ENCODE data around the gene ZWILCH.
A peak's percentile ranks its signal among the peaks of the same experiment; 100 is the strongest.

ZWILCH gene

DNA sequence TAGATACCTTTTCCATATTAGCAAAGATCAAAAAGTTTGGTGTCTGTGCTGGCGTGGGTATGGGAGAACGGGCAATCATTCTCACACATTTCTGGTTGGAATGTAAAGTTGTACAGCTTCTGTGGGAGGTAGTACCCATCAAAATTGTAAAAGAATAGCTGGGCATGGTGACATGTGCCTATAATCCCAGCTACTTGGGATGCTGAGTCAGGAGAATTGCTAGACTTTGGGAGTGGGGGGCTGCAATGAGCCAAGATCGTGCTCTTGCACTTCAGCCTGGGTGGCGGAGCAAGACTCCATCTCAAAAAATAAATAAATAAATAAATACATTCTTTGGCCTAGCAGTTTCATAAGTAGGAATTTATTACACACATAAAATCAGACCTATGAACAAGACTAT is 37.8 kb downstream of the ZWILCH start:
- Histone ChIP-seq H2AFZ (ENCODE audit: low read length, unreplicated experiment) (no peak overlapping the region), H3K4me1 (ENCODE audit: control insufficient read depth, insufficient read depth, low read length, unreplicated experiment) (no peaks in the 10 kb centered on the region), H3K27ac (ENCODE audit: low read depth, low read length) (no peak overlapping the region), H3K4me3 (ENCODE audit: low read depth, low read length) (no peak overlapping the region), H3K27me3 (ENCODE audit: insufficient read depth, low read length) (no peaks in the 10 kb centered on the region), H3K79me2 (ENCODE audit: control insufficient read depth, insufficient read depth, low read length, unreplicated experiment) (no peaks in the 10 kb centered on the region), H3K36me3 (ENCODE audit: insufficient read depth, low read length) (peaks cover 25% of the 10 kb centered on the region)

DNA sequence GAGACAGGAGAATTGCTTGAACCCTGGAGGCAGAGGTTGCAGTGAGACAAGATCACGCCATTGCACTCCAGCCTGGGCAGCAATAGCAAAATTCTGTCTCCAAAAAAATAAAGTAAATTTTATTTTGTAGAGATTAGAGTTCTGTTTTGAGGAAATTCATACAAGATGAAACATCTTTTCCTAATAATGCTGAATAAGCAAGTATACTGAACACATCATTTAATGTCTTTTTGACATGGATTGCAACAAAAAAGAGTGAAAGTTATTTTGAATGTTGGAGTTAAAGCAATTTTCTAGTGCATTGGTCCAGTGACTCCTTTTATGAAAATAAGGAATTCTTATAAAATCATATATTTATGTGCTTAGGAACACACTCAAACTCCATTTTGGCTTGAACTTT is 40.1 kb downstream of the ZWILCH start:
- Histone ChIP-seq H3K4me3 (ENCODE audit: low read depth, low read length) (no peak overlapping the region), H2AFZ (ENCODE audit: low read length, unreplicated experiment) (no peak overlapping the region), H3K79me2 (ENCODE audit: control insufficient read depth, insufficient read depth, low read length, unreplicated experiment) (no peaks in the 10 kb centered on the region), H3K27ac (ENCODE audit: low read depth, low read length) (no peak overlapping the region), H3K4me1 (ENCODE audit: control insufficient read depth, insufficient read depth, low read length, unreplicated experiment) (no peaks in the 10 kb centered on the region), H3K36me3 (ENCODE audit: insufficient read depth, low read length) (peaks cover 18% of the 10 kb centered on the region), H3K27me3 (ENCODE audit: insufficient read depth, low read length) (no peaks in the 10 kb centered on the region)

- Histone ChIP-seq H3K36me3 (ENCODE audit: insufficient read depth, low read length) (peaks cover 15% of the 10 kb centered on the region), H3K27ac (ENCODE audit: low read depth, low read length) (no peak overlapping the region), H3K27me3 (ENCODE audit: insufficient read depth, low read length) (no peaks in the 10 kb centered on the region), H3K4me1 (ENCODE audit: control insufficient read depth, insufficient read depth, low read length, unreplicated experiment) (no peaks in the 10 kb centered on the region), H2AFZ (ENCODE audit: low read length, unreplicated experiment) (no peak overlapping the region), H3K4me3 (ENCODE audit: low read depth, low read length) (no peak overlapping the region), H3K79me2 (ENCODE audit: control insufficient read depth, insufficient read depth, low read length, unreplicated experiment) (no peaks in the 10 kb centered on the region)
These were observed 50.6 kb downstream of the ZWILCH start for GRCh38 chr15:66555685-66556084.

DNA sequence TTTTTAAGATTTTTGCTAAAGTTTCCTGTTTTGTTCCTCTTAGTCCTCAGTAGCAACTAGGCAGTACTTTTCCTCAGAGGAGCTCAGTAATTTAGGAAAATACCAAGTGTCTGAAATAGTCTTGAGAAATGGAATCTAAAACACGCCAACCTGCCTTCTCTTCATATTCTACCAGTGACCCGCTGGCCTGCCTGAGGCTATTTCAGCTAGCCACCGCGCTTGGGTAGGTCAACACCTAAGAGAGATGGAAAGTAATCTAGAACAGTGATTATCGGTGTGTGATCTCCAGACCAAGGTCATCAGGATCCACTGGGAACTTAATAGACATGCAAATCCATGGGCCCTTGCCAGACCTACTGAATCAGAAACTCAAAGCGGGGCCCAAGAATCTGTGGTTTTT is 53.1 kb downstream of the ZWILCH start:
- Histone ChIP-seq H3K4me3 (ENCODE audit: low read depth, low read length) (no peak overlapping the region), H3K79me2 (ENCODE audit: control insufficient read depth, insufficient read depth, low read length, unreplicated experiment) (no peaks in the 10 kb centered on the region), H3K4me1 (ENCODE audit: control insufficient read depth, insufficient read depth, low read length, unreplicated experiment) (no peaks in the 10 kb centered on the region), H3K36me3 (ENCODE audit: insufficient read depth, low read length) (no peaks in the 10 kb centered on the region), H3K27ac (ENCODE audit: low read depth, low read length) (no peak overlapping the region), H2AFZ (ENCODE audit: low read length, unreplicated experiment) (no peak overlapping the region), H3K27me3 (ENCODE audit: insufficient read depth, low read length) (no peaks in the 10 kb centered on the region)

DNA sequence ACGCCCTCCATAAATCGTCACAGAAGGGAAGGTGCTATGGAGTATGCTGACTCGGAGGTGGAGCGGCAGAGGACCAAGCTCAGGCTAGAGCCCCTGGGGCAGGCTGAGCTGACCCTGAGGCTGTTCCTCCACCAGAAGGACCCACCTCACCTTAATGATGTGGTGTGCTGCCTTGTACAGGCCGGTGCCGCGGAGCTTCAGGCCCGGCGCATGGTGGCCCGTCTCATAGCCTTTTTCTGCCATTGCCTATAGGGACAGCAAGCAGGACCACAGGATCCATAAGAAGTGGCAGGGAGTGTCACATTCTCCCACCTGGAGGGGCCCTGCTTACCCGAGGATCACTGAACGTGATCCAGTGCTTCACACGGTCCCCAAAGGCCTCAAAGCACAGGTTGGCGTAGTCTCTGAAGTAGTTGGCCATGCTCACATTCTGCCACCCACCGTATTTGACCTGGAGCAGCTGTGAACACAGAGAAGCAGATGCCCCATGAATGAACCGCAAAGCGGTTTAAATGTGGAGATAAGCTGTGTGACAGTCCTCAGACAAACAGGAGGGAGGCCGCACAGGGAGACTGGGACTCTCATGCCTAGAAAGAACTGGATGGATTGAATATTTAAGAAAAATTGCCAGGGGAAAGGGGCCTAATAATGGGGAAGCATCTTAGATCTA is 55.9 kb downstream of the ZWILCH start:
- Histone ChIP-seq H3K4me3 (ENCODE audit: low read depth, low read length) (no peak overlapping the region), H2AFZ (ENCODE audit: low read length, unreplicated experiment) (no peak overlapping the region), H3K27me3 (ENCODE audit: insufficient read depth, low read length) (no peaks in the 10 kb centered on the region), H3K27ac (ENCODE audit: low read depth, low read length) (no peak overlapping the region), H3K79me2 (ENCODE audit: control insufficient read depth, insufficient read depth, low read length, unreplicated experiment) (no peaks in the 10 kb centered on the region), H3K4me1 (ENCODE audit: control insufficient read depth, insufficient read depth, low read length, unreplicated experiment) (peaks cover 5% of the 10 kb centered on the region), H3K36me3 (ENCODE audit: insufficient read depth, low read length) (no peaks in the 10 kb centered on the region)

GRCh38 chr15:66563126-66563525 is 58.0 kb downstream of the ZWILCH start:
- Histone ChIP-seq H3K36me3 (ENCODE audit: insufficient read depth, low read length) (no peaks in the 10 kb centered on the region), H2AFZ (ENCODE audit: low read length, unreplicated experiment) (no peak overlapping the region), H3K27me3 (ENCODE audit: insufficient read depth, low read length) (no peaks in the 10 kb centered on the region), H3K4me3 (ENCODE audit: low read depth, low read length) (no peak overlapping the region), H3K27ac (ENCODE audit: low read depth, low read length) (no peak overlapping the region), H3K79me2 (ENCODE audit: control insufficient read depth, insufficient read depth, low read length, unreplicated experiment) (no peaks in the 10 kb centered on the region), H3K4me1 (ENCODE audit: control insufficient read depth, insufficient read depth, low read length, unreplicated experiment) (peaks cover 18% of the 10 kb centered on the region)

- peaks cover 18% of the 10 kb centered on the region for H3K4me1 ChIP-seq (ENCODE audit: control insufficient read depth, insufficient read depth, low read length, unreplicated experiment)
- H3K36me3 ChIP-seq (ENCODE audit: insufficient read depth, low read length), result no peaks in the 10 kb centered on the region
- no peak overlapping the region for H2AFZ ChIP-seq (ENCODE audit: low read length, unreplicated experiment)
- no peak overlapping the region for H3K27ac ChIP-seq (ENCODE audit: low read depth, low read length)
- H3K27me3 ChIP-seq (ENCODE audit: insufficient read depth, low read length), result no peaks in the 10 kb centered on the region
- no peaks in the 10 kb centered on the region for H3K79me2 ChIP-seq (ENCODE audit: control insufficient read depth, insufficient read depth, low read length, unreplicated experiment)
- H3K4me3 ChIP-seq (ENCODE audit: low read depth, low read length), result no peak overlapping the region
These were observed 58.5 kb downstream of the ZWILCH start for GRCh38 chr15:66563566-66564110.

- no peaks in the 10 kb centered on the region for H3K27me3 ChIP-seq (ENCODE audit: insufficient read depth, low read length)
- no peaks in the 10 kb centered on the region for H3K79me2 ChIP-seq (ENCODE audit: control insufficient read depth, insufficient read depth, low read length, unreplicated experiment)
- no peak overlapping the region for H2AFZ ChIP-seq (ENCODE audit: low read length, unreplicated experiment)
- no peak overlapping the region for H3K4me3 ChIP-seq (ENCODE audit: low read depth, low read length)
- H3K4me1 ChIP-seq (ENCODE audit: control insufficient read depth, insufficient read depth, low read length, unreplicated experiment), result peaks cover 18% of the 10 kb centered on the region
- H3K36me3 ChIP-seq (ENCODE audit: insufficient read depth, low read length), result no peaks in the 10 kb centered on the region
- no peak overlapping the region for H3K27ac ChIP-seq (ENCODE audit: low read depth, low read length)
These were observed 59.3 kb downstream of the ZWILCH start for GRCh38 chr15:66564136-66565041.

DNA sequence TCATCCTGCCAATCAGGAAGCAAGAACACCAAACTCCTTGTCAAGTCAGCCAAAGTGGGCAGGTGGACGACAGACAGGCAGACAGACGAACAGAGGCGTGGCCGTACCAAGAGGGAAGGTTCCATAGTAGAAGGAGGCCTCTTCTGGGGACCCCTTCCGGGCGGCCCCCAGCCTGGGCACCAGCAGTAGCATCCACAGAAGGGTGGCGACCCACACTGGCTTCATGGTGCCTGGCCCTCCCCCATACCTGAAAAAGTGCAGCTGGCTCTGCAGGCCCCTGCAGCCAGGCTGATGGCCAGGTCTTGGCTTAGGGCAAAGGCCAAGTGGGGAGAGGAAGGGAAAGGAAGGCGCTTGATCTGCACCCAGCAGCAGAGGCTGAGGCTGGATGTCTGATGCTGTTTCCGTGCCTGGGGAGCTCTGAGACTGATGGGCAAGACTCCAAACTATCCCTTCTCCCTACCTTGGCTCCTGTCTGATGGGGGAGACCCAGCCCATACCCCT is 60.1 kb downstream of the ZWILCH start:
- Histone ChIP-seq H3K27ac (ENCODE audit: low read depth, low read length) (no peak overlapping the region), H3K27me3 (ENCODE audit: insufficient read depth, low read length) (no peaks in the 10 kb centered on the region), H2AFZ (ENCODE audit: low read length, unreplicated experiment) (peak overlapping the region; percentile 41), H3K4me1 (ENCODE audit: control insufficient read depth, insufficient read depth, low read length, unreplicated experiment) (peaks cover 18% of the 10 kb centered on the region), H3K4me3 (ENCODE audit: low read depth, low read length) (peak overlapping the region; percentile 52; the same call in 1 of the 2 replicates), H3K79me2 (ENCODE audit: control insufficient read depth, insufficient read depth, low read length, unreplicated experiment) (no peaks in the 10 kb centered on the region), H3K36me3 (ENCODE audit: insufficient read depth, low read length) (no peaks in the 10 kb centered on the region)

- Histone ChIP-seq H3K27me3 (ENCODE audit: insufficient read depth, low read length) (no peaks in the 10 kb centered on the region), H3K4me1 (ENCODE audit: control insufficient read depth, insufficient read depth, low read length, unreplicated experiment) (peaks cover 18% of the 10 kb centered on the region), H2AFZ (ENCODE audit: low read length, unreplicated experiment) (peak within 1 kb of the TSS; percentile 41), H3K27ac (ENCODE audit: low read depth, low read length) (no peak within 1 kb of the TSS), H3K4me3 (ENCODE audit: low read depth, low read length) (peak within 1 kb of the TSS; percentile 52; the same call in 1 of the 2 replicates), H3K79me2 (ENCODE audit: control insufficient read depth, insufficient read depth, low read length, unreplicated experiment) (no peaks in the 10 kb centered on the region), H3K36me3 (ENCODE audit: insufficient read depth, low read length) (no peaks in the 10 kb centered on the region)
These were observed 60.6 kb downstream of the ZWILCH start, which contains the start of gene LCTL for GRCh38 chr15:66565741-66566144. Gene LCTL (minus strand): TSS chr15:66565998. CDS start chr15:66565365, 633 bp downstream.
